ENCODE data around the gene SLC35F6.

- TF ChIP-seq EZH2 (IDR thresholded peaks at IDR 0.05) (no peak), POLR2AphosphoS5 (IDR thresholded peaks at IDR 0.05; ENCODE audit: borderline replicate concordance, low read depth, low read length) (no peak), FOXP2 (optimal IDR thresholded peaks at IDR 0.05; ENCODE audit: control extremely low read depth, extremely low read length, insufficient read depth) (no peak)
These were observed 52.8 kb downstream of the SLC35F6 start for GRCh38 chr2:26816893-26817292.
